ENCODE results near the gene P3H3.

The P3H3 gene

DNA sequence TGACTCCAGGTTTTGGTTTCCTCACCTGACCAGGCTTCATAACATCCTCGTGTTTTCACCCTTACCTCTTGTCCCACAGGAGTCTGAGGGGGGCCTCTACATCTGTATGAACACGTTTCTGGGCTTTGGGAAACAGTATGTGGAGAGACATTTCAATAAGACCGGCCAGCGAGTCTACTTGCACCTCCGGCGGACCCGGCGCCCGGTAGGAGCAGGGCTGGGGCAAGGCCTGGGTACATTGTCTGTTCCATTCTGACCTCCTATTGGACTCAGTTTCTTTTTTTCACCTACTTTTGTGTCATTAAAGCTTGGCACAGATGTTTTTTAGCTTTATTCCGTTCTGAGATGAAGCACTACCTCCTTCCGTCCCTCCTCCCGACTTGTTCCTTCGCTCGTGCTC lies 27.1 kb downstream of the P3H3 start:
- TF ChIP-seq, protein P1, sequence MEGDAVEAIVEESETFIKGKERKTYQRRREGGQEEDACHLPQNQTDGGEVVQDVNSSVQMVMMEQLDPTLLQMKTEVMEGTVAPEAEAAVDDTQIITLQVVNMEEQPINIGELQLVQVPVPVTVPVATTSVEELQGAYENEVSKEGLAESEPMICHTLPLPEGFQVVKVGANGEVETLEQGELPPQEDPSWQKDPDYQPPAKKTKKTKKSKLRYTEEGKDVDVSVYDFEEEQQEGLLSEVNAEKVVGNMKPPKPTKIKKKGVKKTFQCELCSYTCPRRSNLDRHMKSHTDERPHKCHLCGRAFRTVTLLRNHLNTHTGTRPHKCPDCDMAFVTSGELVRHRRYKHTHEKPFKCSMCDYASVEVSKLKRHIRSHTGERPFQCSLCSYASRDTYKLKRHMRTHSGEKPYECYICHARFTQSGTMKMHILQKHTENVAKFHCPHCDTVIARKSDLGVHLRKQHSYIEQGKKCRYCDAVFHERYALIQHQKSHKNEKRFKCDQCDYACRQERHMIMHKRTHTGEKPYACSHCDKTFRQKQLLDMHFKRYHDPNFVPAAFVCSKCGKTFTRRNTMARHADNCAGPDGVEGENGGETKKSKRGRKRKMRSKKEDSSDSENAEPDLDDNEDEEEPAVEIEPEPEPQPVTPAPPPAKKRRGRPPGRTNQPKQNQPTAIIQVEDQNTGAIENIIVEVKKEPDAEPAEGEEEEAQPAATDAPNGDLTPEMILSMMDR (IDR thresholded peaks at IDR 0.05; ENCODE audit: insufficient read depth, low read length, poor library complexity, severe bottlenecking): no peak
- Histone ChIP-seq H3K4me3 (replicated peaks; ENCODE audit: low read depth, low read length) (no peak overlapping the region), H3K36me3 (ENCODE audit: control insufficient read depth, insufficient read depth, low read length) (peaks cover 35% of the 10 kb centered on the region), H3K27me3 (replicated peaks; ENCODE audit: control insufficient read depth, insufficient read depth, low read length) (no peaks in the 10 kb centered on the region)
- no peak for DNase-seq (ENCODE audit: extremely low read depth, insufficient read length)

DNA sequence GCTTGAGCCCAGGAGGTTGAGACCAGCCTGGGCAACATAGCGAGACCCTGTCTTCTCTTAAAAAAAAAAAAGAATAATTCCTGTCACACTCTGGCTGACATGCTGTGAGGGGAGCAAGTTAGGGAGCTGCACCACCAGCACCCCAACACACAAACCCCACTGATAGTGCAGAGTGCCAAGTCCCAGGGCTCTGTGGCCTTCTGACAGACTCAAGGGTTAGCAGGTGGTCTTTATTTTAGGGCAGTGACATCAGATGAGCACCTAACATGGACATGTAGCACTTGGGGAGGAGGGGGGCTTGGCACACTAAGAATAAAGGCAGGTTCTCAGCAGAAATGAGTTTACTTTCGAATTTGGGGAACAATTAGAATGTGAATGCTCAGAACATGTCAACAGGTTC lies 30.6 kb downstream of the P3H3 start:
- TF ChIP-seq, protein P1 (IDR thresholded peaks at IDR 0.05; ENCODE audit: insufficient read depth, low read length, poor library complexity, severe bottlenecking): no peak
- no peaks in the 10 kb centered on the region for H3K27me3 ChIP-seq (replicated peaks; ENCODE audit: control insufficient read depth, insufficient read depth, low read length)
- no peak overlapping the region for H3K4me3 ChIP-seq (replicated peaks; ENCODE audit: low read depth, low read length)
- H3K36me3 ChIP-seq (ENCODE audit: control insufficient read depth, insufficient read depth, low read length): peaks cover 55% of the 10 kb centered on the region
- DNase-seq (ENCODE audit: extremely low read depth, insufficient read length): no peak

DNA sequence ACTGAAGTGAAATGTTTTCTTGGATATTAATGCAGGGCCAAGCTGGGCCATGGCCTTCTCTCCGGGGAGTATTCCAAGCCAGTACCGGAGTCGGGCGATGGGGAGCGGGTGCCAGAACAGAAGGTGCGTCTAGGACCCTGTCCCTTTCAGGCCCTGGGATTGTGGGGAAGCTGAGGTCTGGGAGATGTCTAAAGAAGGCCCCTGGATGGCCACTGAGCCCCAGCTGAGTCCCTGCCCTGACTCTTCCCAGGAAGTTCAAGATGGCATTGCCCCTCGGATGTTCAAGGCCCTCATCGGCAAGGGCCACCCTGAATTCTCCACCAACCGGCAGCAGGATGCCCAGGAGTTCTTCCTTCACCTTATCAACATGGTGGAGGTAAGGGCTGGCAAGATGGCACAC lies 31.9 kb downstream of the P3H3 start:
- TF ChIP-seq, protein P1 (IDR thresholded peaks at IDR 0.05; ENCODE audit: insufficient read depth, low read length, poor library complexity, severe bottlenecking): no peak
- Histone ChIP-seq H3K4me3 (replicated peaks; ENCODE audit: low read depth, low read length) (no peak overlapping the region), H3K36me3 (ENCODE audit: control insufficient read depth, insufficient read depth, low read length) (peaks cover 59% of the 10 kb centered on the region), H3K27me3 (replicated peaks; ENCODE audit: control insufficient read depth, insufficient read depth, low read length) (no peaks in the 10 kb centered on the region)
- DNase-seq (ENCODE audit: extremely low read depth, insufficient read length): no peak

DNA sequence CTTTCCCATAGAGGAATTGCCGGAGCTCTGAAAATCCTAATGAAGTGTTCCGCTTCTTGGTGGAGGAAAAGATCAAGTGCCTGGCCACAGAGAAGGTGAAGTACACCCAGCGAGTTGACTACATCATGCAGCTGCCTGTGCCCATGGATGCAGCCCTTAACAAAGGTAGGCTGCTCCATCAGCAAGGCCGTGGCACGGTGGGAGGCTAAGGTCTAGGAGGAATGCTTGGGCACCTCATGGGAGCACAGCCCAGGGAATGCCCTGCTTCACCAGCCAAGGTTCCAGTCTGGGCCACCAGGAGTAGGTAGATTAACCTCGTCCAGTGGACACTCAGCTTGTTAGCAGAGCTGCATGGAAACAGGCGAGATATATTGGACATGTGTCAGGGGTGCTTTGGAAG lies 32.7 kb downstream of the P3H3 start:
- TF ChIP-seq, protein P1 (IDR thresholded peaks at IDR 0.05; ENCODE audit: insufficient read depth, low read length, poor library complexity, severe bottlenecking): no peak
- peaks cover 57% of the 10 kb centered on the region for H3K36me3 ChIP-seq (ENCODE audit: control insufficient read depth, insufficient read depth, low read length)

DNA sequence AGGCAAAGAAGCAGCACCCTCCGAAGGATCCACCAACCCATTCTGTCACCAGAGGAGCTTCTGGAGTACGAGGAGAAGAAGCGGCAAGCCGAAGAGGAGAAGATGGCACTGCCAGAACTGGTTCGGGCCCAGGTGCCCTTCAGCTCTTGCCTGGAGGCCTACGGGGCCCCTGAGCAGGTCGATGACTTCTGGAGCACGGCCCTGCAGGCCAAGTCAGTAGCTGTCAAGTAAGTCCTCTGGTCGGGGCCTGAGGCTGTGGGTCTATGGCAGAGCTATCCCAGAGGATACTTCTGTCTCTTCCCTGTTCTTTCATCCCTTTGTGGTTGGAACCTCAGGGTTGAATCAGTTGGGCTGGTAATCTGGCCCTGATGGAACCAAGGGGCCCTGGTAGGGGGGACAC lies 33.2 kb downstream of the P3H3 start:
- Histone ChIP-seq H3K36me3 (ENCODE audit: control insufficient read depth, insufficient read depth, low read length) (peaks cover 55% of the 10 kb centered on the region), H3K4me3 (replicated peaks; ENCODE audit: low read depth, low read length) (no peak overlapping the region), H3K27me3 (replicated peaks; ENCODE audit: control insufficient read depth, insufficient read depth, low read length) (no peaks in the 10 kb centered on the region)
- no peak for DNase-seq (ENCODE audit: extremely low read depth, insufficient read length)
- TF ChIP-seq, protein P1 (IDR thresholded peaks at IDR 0.05; ENCODE audit: insufficient read depth, low read length, poor library complexity, severe bottlenecking): no peak

More for the DNA sequence above, 32.7 kb downstream of the P3H3 start:
- Histone ChIP-seq H3K4me3 (replicated peaks; ENCODE audit: low read depth, low read length) (no peak overlapping the region), H3K27me3 (replicated peaks; ENCODE audit: control insufficient read depth, insufficient read depth, low read length) (no peaks in the 10 kb centered on the region)
- DNase-seq (ENCODE audit: extremely low read depth, insufficient read length): no peak

DNA sequence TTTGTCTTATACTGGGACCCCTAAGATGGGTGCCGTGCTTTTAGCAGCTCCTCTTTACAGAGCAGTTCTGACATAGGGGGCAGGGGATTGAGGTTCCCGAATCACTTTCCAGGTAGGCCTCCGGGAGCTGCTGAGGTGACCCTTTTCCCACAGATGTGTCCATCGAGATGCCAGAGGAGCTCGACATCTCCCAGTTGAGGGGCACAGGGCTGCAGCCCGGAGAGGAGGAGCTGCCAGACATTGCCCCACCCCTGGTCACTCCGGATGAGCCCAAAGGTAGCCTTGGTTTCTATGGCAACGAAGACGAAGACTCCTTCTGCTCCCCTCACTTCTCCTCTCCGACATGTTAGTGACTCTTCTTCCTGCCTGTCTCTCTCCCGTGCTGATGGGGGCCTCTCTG lies 34.8 kb downstream of the P3H3 start:
- TF ChIP-seq, protein P1 (IDR thresholded peaks at IDR 0.05; ENCODE audit: insufficient read depth, low read length, poor library complexity, severe bottlenecking): no peak
- Histone ChIP-seq H3K36me3 (ENCODE audit: control insufficient read depth, insufficient read depth, low read length) (peaks cover 45% of the 10 kb centered on the region), H3K4me3 (replicated peaks; ENCODE audit: low read depth, low read length) (no peak overlapping the region), H3K27me3 (replicated peaks; ENCODE audit: control insufficient read depth, insufficient read depth, low read length) (no peaks in the 10 kb centered on the region)
- no peak for DNase-seq (ENCODE audit: extremely low read depth, insufficient read length)

Measured in GM06990 (cell line).